ENCODE measurements around the gene PTPRN2. TPM values are rescaled to one million over a fixed set of nuclear protein-coding genes. Genes with fewer than 3 reads are reported as not detected.

The PTPRN2 gene
- total RNA-seq, 4 donors from 2014 or later: 14.9 to 34.3 (median 21.3) TPM

DNA sequence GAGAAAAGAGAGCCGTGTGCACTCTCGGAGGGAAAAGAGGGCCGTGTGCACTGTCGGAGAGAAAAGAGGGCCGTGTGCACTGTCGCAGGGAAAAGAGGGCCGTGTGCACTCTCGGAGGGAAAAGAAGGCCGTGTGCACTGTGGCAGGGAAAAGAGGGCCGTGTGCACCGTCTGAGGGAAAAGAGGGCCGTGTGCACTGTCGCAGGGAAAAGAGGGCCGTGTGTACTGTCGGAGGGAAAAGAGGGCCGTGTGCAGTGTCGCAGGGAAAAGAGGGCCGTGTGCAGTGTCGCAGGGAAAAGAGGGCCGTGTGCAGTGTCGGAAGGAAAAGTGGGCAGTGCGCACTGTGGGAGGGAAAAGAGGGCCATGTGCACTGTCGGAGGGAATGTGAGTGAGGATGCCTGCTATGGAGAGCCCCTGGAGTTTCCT is 1062.1 kb downstream of the PTPRN2 start:
- Histone ChIP-seq H3K27ac (no peak overlapping the region), H3K4me1 (no peaks in the 10 kb centered on the region), H3K4me3 (no peak overlapping the region), H3K27me3 (no peaks in the 10 kb centered on the region), H3K36me3 (no peaks in the 10 kb centered on the region), H3K9me3 (no peaks in the 10 kb centered on the region)
- no peak for TF ChIP-seq POLR2A (IDR thresholded peaks at IDR 0.05)
- TF ChIP-seq, protein P1, sequence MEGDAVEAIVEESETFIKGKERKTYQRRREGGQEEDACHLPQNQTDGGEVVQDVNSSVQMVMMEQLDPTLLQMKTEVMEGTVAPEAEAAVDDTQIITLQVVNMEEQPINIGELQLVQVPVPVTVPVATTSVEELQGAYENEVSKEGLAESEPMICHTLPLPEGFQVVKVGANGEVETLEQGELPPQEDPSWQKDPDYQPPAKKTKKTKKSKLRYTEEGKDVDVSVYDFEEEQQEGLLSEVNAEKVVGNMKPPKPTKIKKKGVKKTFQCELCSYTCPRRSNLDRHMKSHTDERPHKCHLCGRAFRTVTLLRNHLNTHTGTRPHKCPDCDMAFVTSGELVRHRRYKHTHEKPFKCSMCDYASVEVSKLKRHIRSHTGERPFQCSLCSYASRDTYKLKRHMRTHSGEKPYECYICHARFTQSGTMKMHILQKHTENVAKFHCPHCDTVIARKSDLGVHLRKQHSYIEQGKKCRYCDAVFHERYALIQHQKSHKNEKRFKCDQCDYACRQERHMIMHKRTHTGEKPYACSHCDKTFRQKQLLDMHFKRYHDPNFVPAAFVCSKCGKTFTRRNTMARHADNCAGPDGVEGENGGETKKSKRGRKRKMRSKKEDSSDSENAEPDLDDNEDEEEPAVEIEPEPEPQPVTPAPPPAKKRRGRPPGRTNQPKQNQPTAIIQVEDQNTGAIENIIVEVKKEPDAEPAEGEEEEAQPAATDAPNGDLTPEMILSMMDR (IDR thresholded peaks at IDR 0.05): no peak
- peak in 1 of 3 donors; percentile 6 for DNase-seq

DNA sequence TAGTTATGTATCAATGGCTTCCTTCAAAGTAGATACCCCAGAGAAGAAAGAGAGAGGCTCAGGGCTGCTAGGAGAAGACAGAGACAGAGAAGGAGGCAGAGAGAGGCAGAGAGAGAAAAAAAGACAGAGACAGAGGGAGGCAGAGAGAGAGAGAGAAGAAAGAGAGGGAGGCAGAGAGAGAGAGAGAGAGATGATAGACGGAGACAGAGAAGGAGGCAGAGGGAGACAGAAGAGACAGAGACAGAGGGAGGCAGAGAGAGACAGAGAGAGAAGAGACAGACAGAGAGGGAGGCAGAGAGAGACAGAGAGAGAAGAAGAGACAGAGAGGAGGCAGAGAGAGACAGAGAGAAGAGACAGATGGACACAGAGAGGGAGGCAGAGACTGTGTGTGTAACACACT is 1062.9 kb downstream of the PTPRN2 start:
- Histone ChIP-seq H3K9me3 (no peaks in the 10 kb centered on the region), H3K36me3 (no peaks in the 10 kb centered on the region), H3K4me3 (no peak overlapping the region), H3K27ac (no peak overlapping the region), H3K27me3 (no peaks in the 10 kb centered on the region), H3K4me1 (no peaks in the 10 kb centered on the region)
- TF ChIP-seq POLR2A (IDR thresholded peaks at IDR 0.05): no peak
- TF ChIP-seq, protein P1 (IDR thresholded peaks at IDR 0.05): no peak
- DNase-seq: no peak

DNA sequence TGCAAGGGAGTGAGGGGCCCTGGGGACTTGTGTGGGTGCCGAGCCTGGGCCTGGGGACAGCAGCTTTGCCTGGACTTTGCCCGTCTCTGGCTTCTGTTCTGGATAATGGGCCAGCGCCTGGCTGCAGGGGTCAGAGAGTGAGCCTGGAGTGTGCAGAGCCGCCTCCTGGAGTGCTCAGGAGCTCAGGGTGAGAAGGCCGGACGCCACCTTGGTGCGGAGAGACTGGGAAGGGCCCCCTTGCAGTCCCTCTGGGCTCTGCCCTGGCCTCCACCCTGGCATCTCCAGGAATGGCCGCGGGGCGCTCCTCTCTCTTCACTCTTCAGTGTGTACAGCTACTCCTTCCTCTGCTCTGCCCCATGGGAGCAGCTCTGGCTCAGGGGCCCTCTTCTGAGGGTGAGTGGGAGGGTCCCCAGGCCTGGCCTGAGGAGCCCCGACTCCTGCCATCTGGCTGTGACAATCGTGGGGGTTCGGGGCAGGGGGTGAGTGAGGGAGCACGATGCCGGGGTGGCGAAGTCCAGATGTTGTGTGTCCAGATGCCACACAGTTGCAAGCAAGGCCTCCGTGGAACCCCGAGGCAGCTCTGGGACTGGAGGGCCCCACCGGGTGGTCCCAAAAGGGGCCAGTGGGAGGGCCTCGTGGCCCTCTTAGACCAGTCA is 1063.7 kb downstream of the PTPRN2 start:
- no peaks in the 10 kb centered on the region for H3K27me3 ChIP-seq
- no peaks in the 10 kb centered on the region for H3K4me1 ChIP-seq
- DNase-seq: peak in 2 of 3 donors; percentile 28 to 37
- H3K27ac ChIP-seq: no peak overlapping the region
- no peak overlapping the region for H3K4me3 ChIP-seq
- no peak for TF ChIP-seq POLR2A (IDR thresholded peaks at IDR 0.05)
- TF ChIP-seq, protein P1 (IDR thresholded peaks at IDR 0.05): no peak
- no peaks in the 10 kb centered on the region for H3K36me3 ChIP-seq
- H3K9me3 ChIP-seq: no peaks in the 10 kb centered on the region

DNA sequence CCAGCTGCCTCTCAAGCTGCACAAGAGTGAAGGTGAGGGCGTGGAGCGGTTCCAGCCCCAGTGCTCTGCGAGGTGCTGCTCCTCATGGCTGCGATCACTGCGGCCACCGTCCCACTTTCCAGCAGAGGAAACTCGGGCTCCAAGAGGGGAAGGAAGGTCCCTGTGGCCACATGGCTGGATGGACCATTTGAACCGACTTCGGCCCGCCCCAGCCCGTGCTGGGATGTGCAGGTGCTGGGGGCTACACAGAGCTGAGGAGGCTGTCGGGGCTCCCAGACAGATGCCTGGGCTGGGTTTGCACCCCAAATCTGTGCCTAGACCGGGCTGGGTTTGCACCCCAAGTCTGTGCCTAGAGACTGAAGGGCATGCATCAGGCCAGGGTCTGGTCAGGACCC is 1064.3 kb downstream of the PTPRN2 start:
- Histone ChIP-seq H3K4me3 (no peak overlapping the region), H3K27ac (no peak overlapping the region), H3K9me3 (no peaks in the 10 kb centered on the region), H3K36me3 (no peaks in the 10 kb centered on the region), H3K4me1 (no peaks in the 10 kb centered on the region), H3K27me3 (no peaks in the 10 kb centered on the region)
- TF ChIP-seq, protein P1 (IDR thresholded peaks at IDR 0.05): no peak
- no peak for TF ChIP-seq POLR2A (IDR thresholded peaks at IDR 0.05)
- DNase-seq: peak in 2 of 3 donors; percentile 31 to 37

DNA sequence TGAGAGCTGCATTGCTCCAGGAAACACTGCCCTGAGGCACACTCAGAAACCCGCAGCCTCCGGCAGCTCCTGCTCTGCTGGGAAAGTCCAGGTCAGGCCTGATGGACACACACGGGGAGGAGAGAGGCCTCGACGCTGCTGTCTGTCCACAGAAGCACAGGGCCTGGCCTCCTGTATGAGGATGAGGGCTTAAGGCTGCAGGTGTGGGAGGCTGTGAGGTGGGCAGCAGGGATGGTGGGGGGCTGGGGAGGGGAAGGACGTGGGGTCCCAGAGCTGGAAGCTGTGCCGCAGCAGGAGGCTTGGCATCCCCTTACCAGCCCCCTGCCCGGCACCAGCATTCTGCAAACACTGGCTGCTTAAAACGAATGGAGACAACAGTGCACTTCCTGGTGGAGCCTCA is 1064.7 kb downstream of the PTPRN2 start:
- no peak overlapping the region for H3K4me3 ChIP-seq
- peak in 2 of 3 donors; percentile 5 to 18 for DNase-seq
- H3K27me3 ChIP-seq: no peaks in the 10 kb centered on the region
- H3K27ac ChIP-seq: no peak overlapping the region
- no peaks in the 10 kb centered on the region for H3K9me3 ChIP-seq
- no peaks in the 10 kb centered on the region for H3K4me1 ChIP-seq
- TF ChIP-seq, protein P1 (IDR thresholded peaks at IDR 0.05): no peak
- no peak for TF ChIP-seq POLR2A (IDR thresholded peaks at IDR 0.05)
- no peaks in the 10 kb centered on the region for H3K36me3 ChIP-seq
